Germinal center (tissue), 1 donor: Measurements from ENCODE around the gene MED4.

ENCODE experiments used
- DNase-seq: peaks from one replicate; pipeline ENCODE4 v3.0.0; 2012; ENCODE audit warnings: mixed read lengths, low spot score

MED4 gene, protein sequence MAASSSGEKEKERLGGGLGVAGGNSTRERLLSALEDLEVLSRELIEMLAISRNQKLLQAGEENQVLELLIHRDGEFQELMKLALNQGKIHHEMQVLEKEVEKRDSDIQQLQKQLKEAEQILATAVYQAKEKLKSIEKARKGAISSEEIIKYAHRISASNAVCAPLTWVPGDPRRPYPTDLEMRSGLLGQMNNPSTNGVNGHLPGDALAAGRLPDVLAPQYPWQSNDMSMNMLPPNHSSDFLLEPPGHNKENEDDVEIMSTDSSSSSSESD

DNA sequence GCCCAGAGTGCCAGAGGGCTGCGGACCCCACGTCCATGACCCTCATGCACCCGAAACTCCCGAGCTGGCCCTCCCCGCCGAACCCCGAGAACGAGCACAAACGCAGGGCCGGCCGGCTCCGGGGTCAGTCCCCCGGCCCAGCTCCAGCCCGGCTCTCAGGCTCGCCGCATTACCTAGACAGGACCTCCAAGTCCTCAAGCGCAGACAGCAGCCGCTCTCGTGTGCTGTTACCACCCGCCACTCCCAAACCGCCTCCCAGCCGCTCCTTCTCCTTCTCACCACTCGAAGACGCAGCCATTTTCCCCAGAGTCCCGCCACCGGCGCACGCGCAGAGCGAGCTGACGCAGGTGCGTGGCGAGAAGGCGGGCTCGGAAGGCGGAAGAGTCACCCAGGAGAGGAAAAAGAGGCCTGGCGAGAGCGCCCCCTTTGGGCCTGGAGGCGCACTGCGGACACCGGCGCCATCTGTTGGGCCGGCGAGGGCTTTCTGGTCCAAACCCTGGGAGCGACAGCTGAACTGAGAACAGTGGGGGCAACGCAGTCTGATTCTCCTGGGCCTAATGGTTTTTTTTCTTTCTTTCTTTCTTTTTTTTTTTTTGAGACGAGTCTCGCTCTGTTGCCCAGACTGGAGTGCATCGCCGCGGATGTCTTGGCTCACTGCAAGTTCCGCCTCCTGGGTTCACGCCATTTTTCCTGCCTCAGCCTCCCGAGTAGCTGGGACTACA lies at the start of gene MED4:
Gene MED4, minus strand, starts transcription at position 324 of the 722 bp plus-strand sequence. Its CDS starts 26 bp downstream, at position 298.
- DNase-seq, result peak; percentile 96

DNA sequence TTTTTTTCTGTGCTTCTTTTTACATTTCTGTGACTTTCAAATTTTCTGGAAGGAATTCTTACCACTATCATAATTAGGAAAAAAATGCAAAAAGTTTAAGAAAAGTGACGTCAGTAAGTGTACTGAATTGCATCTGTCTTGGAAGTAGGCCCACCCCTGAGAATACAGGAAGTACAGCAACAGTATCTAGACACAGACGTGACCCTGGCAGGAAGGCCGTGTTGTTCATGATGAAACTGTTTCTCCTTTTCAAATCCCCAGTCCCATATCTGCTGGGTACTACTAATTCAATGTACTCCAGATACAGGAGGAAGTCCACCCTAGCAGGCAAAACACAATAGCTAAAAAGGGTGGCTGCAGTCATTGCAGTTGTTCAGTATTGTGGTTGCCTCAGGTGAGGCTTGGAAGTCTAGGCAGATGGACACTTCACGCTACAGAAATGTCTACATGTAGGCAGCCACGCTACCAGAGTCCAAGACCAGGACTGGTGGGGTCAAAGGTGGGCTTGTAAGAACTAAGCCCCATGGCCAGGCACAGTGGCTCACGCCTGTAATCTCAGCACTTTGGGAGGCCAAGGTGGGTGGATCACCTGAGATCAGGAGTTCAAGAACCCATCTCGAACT lies 49.6 kb upstream of the MED4 start:
- no peak for DNase-seq

DNA sequence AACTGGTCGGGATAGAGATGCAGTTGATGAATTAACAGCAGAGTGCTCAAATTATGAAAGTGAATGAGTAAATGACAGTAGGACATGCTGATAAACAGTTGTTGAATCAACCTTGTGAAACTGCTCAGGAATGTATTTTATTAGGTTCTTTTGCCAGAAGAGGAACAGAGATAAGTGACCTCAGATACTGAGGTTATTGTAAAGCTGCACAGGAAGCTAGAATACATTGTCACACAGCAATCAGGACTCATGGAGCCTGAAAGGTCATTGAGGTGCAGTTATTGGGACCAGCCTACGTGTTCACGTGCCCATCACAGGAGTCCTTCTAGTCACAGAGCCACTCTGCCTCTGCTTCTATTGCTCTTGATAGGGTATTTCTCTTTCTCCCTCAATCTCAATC lies 47.5 kb upstream of the MED4 start:
- DNase-seq, result no peak

DNA sequence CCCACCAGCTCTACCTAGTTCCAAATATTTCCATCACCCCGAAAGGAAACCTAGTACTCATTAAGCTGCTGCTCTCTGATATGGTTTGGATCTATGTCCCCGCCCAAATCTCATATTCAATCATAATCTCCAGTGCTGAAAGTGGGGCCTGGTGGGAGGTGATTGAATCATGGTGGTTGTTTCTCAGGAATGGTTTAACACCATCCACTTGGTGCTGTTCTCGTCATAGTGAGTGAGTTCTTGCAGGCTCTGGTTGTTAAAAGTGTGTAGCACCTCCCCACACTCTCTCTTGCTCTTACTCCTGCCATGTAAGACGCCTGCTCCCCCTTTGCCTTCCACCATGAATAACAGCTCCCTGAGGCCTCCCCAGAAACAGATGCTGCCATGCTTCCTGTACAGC lies 43.4 kb upstream of the MED4 start:
- no peak for DNase-seq

DNA sequence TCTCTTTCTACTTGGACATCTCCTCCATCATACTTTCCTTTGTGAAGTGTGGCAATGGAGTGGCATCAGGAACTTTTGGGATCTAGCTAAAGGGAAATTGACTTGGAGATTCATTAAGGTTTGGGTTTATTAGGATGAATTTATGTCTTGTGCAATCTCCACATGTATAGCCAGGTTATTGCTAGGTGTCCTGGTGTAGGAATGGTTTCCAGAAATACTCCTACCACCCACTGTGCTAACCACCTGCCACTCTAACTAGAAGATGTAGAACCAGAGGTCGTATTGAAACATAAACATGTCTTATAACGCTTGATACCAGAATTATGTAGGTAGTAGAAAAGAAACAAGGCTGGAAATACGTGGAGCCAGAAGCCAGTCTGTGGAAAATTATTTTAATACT lies 38.1 kb upstream of the MED4 start:
- DNase-seq, result no peak

DNA sequence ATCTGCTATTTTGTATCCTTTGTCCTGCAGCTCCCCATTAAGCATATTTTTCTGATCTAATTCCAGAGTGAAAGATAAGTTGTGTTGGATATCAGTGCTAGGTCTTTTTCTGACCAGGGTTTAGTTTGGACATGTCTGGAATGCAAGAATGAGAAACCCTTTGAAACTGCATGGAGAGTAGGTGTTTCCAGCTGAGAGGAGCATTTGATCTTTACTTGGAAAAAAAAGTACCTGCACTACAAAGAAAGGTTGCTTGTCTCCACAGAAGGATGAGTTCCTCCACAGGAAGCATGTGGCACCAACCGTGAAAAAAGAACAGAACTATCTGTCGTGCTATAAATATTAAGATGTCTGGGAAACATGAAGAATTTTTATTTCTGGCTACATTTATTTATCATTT lies 36.6 kb upstream of the MED4 start:
- DNase-seq, result no peak

DNA sequence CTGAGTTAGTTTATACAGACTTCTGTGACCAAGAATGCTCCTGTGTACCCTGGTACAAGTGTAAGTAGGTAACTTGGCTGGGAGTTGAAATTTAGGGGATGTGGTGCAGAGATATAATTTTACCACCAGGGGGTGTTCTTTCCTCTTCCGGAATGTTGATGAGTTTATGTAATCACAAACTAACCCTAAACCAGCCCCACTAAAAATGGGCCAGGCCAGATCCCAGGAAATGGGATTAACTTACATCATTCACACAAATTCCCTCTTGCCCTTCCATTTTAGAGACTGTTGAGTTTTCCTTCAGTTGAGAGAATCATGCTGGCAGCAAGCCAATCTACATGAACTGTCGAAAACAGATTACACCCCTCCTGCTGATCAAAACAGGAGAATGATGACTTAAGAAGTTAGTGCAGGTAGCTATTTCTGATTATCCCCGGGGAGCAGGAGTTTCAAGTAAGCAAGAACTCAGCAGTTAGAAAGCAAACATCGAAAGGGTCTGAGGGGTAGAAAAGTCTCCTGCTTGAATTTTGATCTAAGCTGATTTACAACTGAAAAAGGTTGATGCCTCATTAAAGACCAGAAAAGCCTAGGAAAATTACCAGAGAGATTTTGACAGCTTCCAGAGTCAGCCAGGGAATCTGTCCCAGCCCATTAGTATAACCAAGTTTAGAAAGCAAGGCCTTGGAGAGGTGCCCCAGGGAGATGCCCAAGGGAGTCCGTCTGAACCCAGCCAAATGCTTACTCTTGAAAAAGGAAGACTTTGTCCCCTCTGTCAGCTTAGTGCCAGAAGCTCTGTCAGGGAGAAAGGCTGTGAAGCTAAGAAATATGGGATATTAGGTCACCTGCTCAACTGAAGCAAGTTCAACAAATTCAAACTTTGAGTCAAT lies 32.3 kb upstream of the MED4 start:
- peak; percentile 57 for DNase-seq

DNA sequence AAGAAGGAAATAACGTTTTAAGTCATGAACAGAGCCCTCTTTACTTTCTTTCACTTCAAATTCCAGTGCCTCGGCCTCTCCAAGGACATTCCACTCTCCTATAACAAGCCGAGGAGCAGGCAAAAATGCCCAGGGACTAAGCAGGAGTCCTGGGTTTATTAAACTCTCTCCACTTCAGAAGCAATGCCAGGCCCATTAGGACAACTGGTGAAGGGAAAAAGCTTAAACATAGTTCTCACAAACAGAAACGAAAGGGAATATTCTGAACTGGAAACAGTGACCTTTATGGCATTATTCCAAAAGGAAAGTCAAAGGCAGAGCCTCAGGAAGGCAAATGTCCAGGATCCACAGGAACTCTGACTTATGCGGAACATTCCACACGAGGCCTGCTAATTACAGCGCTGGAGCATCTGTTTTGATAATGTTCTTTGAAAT lies 30.9 kb upstream of the MED4 start:
- DNase-seq, result no peak

DNA sequence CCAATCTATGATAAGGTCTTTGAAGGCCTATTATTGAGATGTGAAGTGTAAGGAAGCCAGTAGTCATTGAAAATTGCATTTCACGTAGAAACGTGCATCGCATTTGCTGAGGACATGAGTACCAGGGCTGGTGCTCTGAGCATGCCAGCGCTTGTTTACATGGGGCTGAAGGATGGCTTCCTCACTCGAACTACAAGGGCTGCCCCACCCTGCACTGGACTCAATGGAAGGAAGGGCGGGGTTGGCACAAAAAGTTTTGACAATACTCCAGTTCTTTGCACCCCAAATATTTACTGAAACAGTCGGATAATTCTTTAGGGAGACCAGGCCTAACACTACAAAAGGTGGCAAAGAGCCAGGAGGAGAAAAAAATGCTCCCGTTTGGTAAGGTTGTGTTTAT lies 28.9 kb upstream of the MED4 start:
- no peak for DNase-seq

DNA sequence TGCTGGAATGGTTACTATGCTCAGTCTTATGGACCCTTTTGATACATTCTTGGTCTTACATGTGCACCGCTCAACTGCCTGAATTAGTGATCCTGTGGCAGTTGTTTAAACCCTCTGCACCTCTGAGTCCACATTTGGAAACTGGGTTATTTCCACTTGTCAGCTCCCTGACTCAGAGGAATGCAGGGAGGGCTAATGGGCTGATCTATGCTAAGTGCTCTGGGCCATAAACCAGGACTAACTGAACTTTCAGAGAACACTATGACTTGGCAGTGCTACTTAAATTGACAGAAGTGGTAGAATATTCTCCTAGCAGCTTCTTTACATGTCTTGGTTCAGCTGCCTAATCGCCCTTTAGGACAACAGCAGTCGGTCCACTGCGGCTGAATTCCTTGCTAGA lies 26.8 kb upstream of the MED4 start:
- DNase-seq, result no peak

DNA sequence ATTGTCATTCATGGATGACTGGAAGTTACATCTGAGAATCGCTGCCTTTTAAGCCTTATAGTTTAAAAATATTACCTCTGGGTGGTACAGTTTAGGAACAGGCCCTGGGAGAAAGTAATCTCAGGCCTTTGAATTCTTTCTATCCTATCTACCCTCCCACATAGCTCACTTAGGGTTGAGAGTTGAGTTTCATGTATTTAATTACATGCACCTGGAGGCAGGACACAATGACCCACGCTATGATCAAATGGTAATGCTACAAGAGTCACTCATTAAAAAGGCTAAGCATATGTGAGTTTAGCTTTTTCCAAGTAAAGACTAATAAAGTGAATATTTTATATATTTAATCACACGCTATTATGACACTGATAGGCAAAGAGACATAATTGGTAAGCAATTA lies 25.3 kb upstream of the MED4 start:
- DNase-seq, result no peak

DNA sequence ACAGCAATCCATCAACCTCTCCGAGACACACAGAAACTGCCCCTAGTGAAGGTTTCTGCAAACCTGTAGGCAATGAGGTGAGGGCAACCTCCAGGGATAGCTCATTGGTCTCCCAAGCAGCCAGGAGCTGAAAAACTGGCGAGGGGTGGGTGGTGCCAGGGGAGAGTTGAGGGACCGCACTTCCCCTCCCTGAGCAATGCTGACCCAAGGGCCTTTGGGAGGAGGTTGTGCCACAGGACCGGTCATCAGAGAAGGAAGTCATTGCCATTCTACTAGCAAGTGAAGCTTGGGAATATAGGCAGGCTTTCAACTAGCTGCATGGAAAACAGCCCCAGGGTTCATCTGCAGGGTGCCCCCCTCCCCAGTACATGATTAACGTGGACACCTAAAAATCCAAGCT lies 23.1 kb upstream of the MED4 start:
- DNase-seq, result no peak

DNA sequence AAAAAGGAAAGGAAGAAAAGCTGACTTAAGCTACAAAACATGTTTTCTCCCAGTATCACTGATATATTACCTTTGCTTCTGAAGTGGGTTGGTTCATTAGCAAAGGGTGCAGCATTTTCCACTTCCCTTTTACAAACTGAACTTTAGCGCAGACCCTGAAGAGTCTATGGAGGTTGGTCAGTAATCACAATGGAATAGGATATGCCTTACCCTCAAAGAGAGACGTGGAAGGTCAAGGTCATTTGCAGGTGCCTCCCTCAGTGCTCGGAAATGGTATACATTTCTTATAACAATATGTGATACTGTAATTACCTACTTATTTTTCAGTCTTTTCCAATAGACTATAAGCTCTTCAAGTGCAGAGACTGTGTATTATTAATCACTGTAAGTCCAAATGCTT lies 21.9 kb upstream of the MED4 start:
- no peak for DNase-seq

DNA sequence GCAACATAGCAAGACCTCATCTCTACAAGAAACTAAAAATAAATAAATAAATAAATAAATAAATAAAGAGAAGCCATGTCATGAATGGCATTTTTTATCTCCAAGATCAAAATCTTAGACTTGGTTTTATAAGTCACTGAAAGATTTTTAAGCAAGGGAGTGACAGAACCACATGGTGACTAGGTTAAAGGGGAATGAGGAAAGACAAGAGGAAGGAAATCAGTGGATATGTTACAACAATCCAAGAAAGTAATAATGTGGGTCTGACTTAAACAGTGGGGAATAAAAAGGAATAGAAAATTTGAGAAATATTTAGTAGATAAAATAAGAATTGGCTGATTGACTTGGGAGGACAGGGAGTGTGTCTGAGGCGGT lies 18.8 kb upstream of the MED4 start:
- DNase-seq, result no peak

DNA sequence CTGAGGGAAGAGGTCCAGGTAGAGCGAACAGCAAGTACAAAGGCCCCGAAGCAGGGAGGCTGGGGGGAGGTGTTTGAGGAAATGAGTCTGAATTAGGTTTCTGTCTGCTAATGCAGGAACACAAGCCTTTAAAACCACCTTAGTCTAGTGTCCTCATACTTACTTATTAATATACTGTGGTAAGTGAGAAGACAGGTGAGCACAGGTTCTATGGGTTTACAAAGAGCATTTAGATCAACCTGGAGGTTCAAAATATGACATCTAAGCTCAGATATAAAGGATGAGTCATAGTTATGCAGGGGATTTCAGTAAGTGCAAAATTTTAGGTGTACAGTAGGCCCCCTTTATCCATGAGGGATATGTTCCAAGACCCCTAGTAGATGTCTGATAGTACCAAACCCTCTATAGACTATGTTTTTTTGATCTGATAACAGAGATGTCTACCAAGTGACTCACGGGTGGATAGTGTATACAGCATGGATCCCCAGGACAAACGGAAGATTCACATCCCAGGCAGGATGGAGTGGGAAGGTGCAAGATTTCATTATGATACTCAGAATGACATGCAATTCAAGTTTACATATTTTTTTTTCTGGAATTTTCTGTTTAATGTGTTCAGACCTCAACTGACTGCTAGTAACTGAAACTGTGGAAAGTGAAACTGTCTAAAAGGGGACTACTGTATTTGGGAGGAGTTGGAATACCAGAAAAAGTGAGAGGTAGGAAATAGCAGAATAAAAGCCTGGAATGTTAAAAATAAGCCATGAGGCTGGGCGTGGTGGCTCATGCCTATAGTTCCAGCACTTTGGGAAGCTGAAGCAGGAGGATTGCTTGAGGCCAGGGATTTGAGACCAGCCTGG lies 18.2 kb upstream of the MED4 start:
- DNase-seq, result no peak

DNA sequence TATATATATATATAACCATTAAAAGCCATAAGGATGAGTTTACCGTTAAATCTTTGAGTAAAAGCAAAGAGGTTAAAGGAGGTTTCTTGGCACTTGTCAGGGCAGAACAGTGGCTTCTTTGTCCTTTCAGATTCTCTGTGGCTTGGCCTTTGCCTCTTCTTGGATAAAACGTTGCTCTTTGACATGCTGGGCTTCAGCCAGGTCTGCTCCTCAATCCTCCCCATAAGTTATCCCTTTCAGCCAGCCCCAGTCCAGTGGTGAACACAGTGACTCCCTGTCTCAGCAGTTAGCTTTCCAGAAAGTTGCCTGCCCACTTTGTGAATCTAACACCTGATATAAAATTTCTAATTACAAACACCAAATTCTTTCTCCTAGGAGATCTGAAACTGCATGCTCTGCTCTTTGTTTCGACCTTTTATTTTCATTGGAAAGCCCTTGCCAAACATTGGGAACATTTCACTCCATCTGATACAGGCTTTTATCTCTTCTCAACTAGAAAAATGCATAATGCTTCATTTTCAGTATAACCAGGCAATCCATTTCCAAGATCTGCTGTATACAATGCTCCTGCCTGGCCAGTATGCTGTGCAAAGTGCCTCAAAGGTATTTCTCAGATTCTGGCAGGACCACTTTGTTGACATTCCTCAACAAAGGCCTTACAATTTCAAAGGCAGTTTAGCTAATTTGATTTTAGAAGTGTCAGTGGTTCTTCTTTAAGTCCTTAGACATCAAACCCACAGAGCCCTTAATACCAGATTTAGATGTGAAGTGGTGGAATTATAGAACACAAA lies 16.2 kb upstream of the MED4 start:
- DNase-seq, result no peak

DNA sequence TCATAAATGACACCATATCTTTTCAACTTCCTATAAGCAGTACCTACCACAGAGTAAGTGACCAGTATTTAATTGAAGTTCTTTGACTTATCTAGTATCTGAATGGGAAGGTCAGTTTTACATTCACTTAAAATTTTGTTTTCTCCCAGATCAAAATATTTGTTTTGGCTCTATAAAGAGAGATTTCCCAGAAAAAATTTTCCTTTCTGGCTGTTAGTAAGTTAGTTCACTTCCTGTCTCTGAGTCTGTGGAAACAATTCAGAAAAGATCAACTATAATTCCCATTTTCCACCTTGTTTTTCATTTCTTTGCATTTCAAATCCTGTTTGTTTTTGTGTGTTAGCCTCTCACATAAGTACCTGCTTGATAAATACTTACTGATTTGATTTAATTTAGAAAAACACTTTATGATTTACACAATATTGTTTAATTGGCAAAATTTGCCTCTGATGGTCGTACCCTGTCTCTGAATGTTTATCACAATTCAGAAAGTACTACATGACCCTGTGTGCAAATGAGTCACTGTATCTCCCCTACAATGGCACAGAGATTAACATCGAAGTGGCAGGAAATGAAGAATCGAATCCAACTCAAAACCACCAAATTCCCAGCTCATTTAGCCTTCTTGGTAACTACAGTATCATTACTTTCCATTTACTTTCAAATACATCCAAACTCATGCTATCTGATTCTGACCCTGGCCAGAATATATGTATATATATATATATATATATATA lies 15.4 kb upstream of the MED4 start:
- no peak for DNase-seq

DNA sequence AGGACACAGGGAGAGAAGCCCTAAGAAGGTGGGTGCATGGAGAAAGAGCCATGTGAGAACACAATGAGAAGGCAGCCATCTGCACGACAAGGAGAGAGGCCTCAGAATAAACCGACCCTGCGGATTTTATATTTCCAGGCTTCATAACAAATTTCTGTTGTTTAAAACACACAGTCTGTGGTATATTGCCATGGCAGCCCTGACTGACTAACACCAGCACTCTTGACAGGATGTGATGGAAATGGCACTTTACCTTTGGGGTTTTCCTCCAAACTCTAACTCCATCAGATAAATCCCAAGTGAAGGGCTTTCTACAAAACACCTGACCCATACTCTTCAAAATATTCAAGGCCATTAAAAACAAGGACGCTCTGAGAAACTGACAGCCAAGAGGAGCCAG lies 13.2 kb upstream of the MED4 start:
- no peak for DNase-seq

DNA sequence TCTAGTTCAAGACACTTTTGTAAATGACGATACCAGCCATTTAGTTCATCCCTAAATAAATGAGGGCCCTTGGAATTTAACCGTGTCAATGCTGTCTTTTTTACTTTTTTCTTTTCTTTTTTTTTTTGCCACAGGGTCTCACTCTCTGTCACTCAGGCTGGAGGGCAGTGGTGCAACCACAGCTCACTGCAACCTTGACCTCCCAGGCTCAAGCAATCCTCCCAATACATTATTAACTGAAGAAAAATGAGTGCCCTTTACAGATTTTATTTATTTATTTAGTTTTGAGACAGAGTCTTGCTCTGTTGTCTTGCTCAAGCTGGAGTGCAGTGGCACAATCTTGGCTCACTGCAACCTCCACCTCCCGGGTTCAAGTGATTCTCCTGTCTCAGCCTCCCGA lies 2.9 kb upstream of the MED4 start:
- no peak for DNase-seq

DNA sequence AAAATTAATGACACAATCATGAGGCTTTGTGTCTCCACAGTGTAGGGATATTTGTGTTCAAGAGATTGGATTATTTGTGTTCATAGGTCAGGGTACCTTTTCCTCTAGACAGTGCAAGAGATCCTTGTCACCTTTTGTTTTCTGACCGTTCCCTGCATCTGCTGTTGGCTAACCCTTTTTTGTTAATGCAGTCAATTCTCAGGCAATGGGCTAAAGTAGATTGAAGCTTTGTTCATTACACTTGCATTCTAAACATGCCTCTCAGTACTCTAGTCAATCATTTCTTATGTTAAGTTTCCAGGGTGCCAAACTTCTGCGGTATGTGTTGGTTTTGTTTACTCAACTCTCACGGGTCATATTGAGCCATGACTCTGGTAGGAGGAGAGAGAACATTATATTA lies 1.8 kb upstream of the MED4 start:
- no peak for DNase-seq
